Keratinocyte (primary cell): ENCODE measurements around the gene SQOR. TPM values are rescaled to one million over a fixed set of nuclear protein-coding genes. Genes with fewer than 3 reads are reported as not detected.

Source experiments
- DNase-seq: peaks from one replicate; pipeline ENCODE4 v3.0.0-alpha.2; 2011; ENCODE audit warnings: low read depth, missing footprints, low spot score
- FAIRE-seq: peaks from 2 replicates; lab custom pipeline; 2011; peaks lifted over from hg19 to GRCh38; lab: Jason Lieb, UNC
- H2AFZ ChIP-seq: 2 replicates; pipeline ENCODE4 v1.6.0; 2012; ENCODE audit warnings: low read length, control low read depth, inconsistent platforms; ENCODE audit not compliant: control insufficient read depth
- H3K27ac ChIP-seq: 2 replicates; pipeline ENCODE4 v1.5.1; 2011; ENCODE audit warnings: low read length; ENCODE audit not compliant: control insufficient read depth, insufficient read depth
- H3K27me3 ChIP-seq: 3 replicates; pipeline ENCODE4 v1.6.0; 2011; ENCODE audit warnings: low read length; ENCODE audit not compliant: control insufficient read depth, insufficient read depth; ENCODE audit errors: extremely low read depth
- H3K36me3 ChIP-seq, 2 experiments: 2 replicates in 1 of 2; 3 replicates in 1 of 2; pipeline ENCODE4 v1.5.1; 2011; ENCODE audit warnings: low read length in 2 of 2, mild to moderate bottlenecking in 1 of 2; ENCODE audit not compliant: control insufficient read depth in 2 of 2, insufficient read depth in 2 of 2; ENCODE audit errors: extremely low read depth in 1 of 2
- H3K4me1 ChIP-seq: 3 replicates; pipeline ENCODE4 v1.5.1; 2011; ENCODE audit warnings: low read length; ENCODE audit not compliant: control insufficient read depth, insufficient read depth; ENCODE audit errors: extremely low read depth
- H3K4me2 ChIP-seq: 3 replicates; pipeline ENCODE4 v1.6.0; 2011; ENCODE audit warnings: low read depth, low read length; ENCODE audit not compliant: control insufficient read depth, insufficient read depth; ENCODE audit errors: extremely low read depth
- H3K4me3 ChIP-seq, 3 experiments: fragments of 200-600 bp in 1 of 3; sonication (generic) in 1 of 3; 2 replicates in 2 of 3; 3 replicates in 1 of 3; pipeline ENCODE4 v1.5.1; 2011 to 2016; ENCODE audit warnings: low read length in 3 of 3, mild to moderate bottlenecking in 3 of 3, control low read depth in 2 of 3, inconsistent platforms in 1 of 3, low read depth in 1 of 3, mixed read lengths in 1 of 3, mixed run types in 1 of 3, moderate library complexity in 1 of 3; ENCODE audit not compliant: control insufficient read depth in 2 of 3, insufficient read depth in 2 of 3; ENCODE audit errors: extremely low read depth in 1 of 3
- H3K79me2 ChIP-seq: 2 replicates; pipeline ENCODE4 v1.6.0; 2012; ENCODE audit warnings: low read length; ENCODE audit not compliant: control insufficient read depth, insufficient read depth
- H3K9ac ChIP-seq: 3 replicates; pipeline ENCODE4 v1.6.0; 2011; ENCODE audit warnings: low read length; ENCODE audit not compliant: control insufficient read depth, insufficient read depth; ENCODE audit errors: extremely low read depth
- H3K9me1 ChIP-seq: 3 replicates; pipeline ENCODE4 v1.6.0; 2011; ENCODE audit warnings: low read length; ENCODE audit not compliant: control insufficient read depth, insufficient read depth; ENCODE audit errors: extremely low read depth
- H3K9me3 ChIP-seq: 2 replicates; pipeline ENCODE4 v1.5.1; 2012; ENCODE audit warnings: low read depth, low read length; ENCODE audit not compliant: control insufficient read depth
- H4K20me1 ChIP-seq: 3 replicates; pipeline ENCODE4 v1.6.0; 2011; ENCODE audit warnings: low read length; ENCODE audit not compliant: control insufficient read depth, insufficient read depth; ENCODE audit errors: extremely low read depth
- EZH2 ChIP-seq: IDR thresholded peaks from one replicate; pipeline ENCODE4 v1.6.1; 2012; ENCODE audit warnings: inconsistent platforms, mild to moderate bottlenecking, low read length, moderate library complexity
- dilution Hi-C: fragments of 300-500 bp; cut with MboI; formaldehyde crosslinking; loops from one replicate; pipeline ENCODE4 v1.7.0; 2020; ENCODE audit warnings: low sequenced_read_pairs; ENCODE audit not compliant: extremely low pct_ligation_motif_present
- polyA plus RNA-seq, 5 experiments: library from polyadenylated mRNA; depleted of rRNA in 3 of 5; stranded (reverse) in 3 of 5; stranded (forward) in 1 of 5; unstranded in 1 of 5; fragments of >200 nt; gene quantifications; 1 replicate in 1 of 5; 2 replicates in 3 of 5; 3 replicates in 1 of 5; pipeline versions ENCODE4 v1.2.1 to v1.2.3, GENCODE V29; 2011 to 2012; ENCODE audit warnings: missing spikeins in 2 of 5, low read depth in 1 of 5, low replicate concordance in 1 of 5
- TF ChIP-seq, protein P1 (sequence below), 3 experiments: IDR thresholded peaks in 1 of 3; conservative IDR thresholded peaks in 1 of 3; optimal IDR thresholded peaks in 1 of 3; 2 replicates in 2 of 3; 3 replicates in 1 of 3; pipeline versions ENCODE3 to v1.5.1; 2011; ENCODE audit warnings: low read length in 3 of 3, mild to moderate bottlenecking in 3 of 3, moderate library complexity in 2 of 3, control low read depth in 1 of 3, inconsistent platforms in 1 of 3; ENCODE audit not compliant: insufficient read depth in 2 of 3; ENCODE audit errors: extremely low read depth in 1 of 3

SQOR gene
- polyA plus RNA-seq, 1 donor (not counting 4 experiments of a cell fraction or from before 2014, with no cell fraction given) = 140 TPM

GRCh38 chr15:45611305-45611704 is 23.5 kb upstream of the SQOR start:
- DNase-seq (no peak), FAIRE-seq (no peak)
- no peaks in the 10 kb centered on the region for H3K9me3 ChIP-seq
- dilution Hi-C loops = no loop called here
- no peaks in the 10 kb centered on the region for H3K9me1 ChIP-seq
- H3K9ac ChIP-seq = no peak overlapping the region
- H4K20me1 ChIP-seq = no peaks in the 10 kb centered on the region
- peaks cover 0 to 6% of the 10 kb centered on the region in 2 experiments for H3K36me3 ChIP-seq
- H3K4me3 ChIP-seq = no peak overlapping the region
- no peaks in the 10 kb centered on the region for H3K27me3 ChIP-seq
- H3K4me1 ChIP-seq = peaks cover 11% of the 10 kb centered on the region
- H2AFZ ChIP-seq = no peak overlapping the region
- no peak overlapping the region for H3K27ac ChIP-seq
- TF ChIP-seq, protein P1, sequence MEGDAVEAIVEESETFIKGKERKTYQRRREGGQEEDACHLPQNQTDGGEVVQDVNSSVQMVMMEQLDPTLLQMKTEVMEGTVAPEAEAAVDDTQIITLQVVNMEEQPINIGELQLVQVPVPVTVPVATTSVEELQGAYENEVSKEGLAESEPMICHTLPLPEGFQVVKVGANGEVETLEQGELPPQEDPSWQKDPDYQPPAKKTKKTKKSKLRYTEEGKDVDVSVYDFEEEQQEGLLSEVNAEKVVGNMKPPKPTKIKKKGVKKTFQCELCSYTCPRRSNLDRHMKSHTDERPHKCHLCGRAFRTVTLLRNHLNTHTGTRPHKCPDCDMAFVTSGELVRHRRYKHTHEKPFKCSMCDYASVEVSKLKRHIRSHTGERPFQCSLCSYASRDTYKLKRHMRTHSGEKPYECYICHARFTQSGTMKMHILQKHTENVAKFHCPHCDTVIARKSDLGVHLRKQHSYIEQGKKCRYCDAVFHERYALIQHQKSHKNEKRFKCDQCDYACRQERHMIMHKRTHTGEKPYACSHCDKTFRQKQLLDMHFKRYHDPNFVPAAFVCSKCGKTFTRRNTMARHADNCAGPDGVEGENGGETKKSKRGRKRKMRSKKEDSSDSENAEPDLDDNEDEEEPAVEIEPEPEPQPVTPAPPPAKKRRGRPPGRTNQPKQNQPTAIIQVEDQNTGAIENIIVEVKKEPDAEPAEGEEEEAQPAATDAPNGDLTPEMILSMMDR (optimal IDR thresholded peaks at IDR 0.05 in 1 of 3, IDR thresholded peaks at IDR 0.05 in 1 of 3, conservative IDR thresholded peaks at IDR 0.05 in 1 of 3; ENCODE audit: extremely low read depth in 1 of 3, insufficient read depth in 2 of 3, low read length in 3 of 3) = peak in 2 of 3 experiments; percentile 23 to 24
- TF ChIP-seq EZH2 = no peak
- no peaks in the 10 kb centered on the region for H3K79me2 ChIP-seq
- no peak overlapping the region for H3K4me2 ChIP-seq

DNA sequence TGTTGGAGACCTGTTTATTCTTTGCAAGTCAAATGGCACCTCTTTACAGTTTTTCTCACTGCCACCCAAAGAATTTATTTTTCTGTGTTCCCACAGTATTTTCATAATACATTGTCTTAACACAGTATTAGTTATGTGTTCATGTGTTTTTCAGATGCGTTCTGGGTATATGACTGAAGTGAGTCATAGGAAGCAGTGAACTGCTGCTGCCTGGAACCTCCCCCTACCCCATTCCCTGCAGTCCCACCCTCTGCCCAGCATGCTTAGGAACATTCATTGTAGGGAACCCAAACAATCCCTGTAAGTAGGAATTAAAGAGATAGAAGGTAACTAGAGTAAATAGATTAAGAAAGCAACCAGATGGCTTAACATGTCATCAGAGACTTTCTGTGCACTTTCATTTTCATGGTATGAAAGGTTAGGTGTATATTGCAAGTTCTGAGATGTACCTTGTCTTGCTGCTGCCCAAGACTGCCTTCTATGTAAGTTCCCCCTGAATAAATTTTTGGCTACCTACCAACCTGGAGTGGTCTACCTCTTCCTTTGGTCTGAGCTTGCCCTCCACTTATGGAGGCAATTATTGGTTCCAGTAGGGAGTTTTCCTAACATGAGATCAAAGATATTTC is 21.9 kb upstream of the SQOR start:
- Histone ChIP-seq H3K4me2 (peak overlapping the region; percentile 22), H3K4me1 (peaks cover 22% of the 10 kb centered on the region), H3K79me2 (no peaks in the 10 kb centered on the region), H3K27me3 (no peaks in the 10 kb centered on the region), H2AFZ (peak overlapping the region; percentile 52), H3K4me3 (no peak overlapping the region), H3K9me3 (no peaks in the 10 kb centered on the region), H3K9me1 (no peaks in the 10 kb centered on the region), H4K20me1 (no peaks in the 10 kb centered on the region), H3K27ac (no peak overlapping the region), H3K36me3 (peaks cover 0 to 2% of the 10 kb centered on the region in 2 experiments), H3K9ac (no peak overlapping the region)
- FAIRE-seq (no peak), DNase-seq (no peak)
- TF ChIP-seq, protein P1 (optimal IDR thresholded peaks at IDR 0.05 in 1 of 3, IDR thresholded peaks at IDR 0.05 in 1 of 3, conservative IDR thresholded peaks at IDR 0.05 in 1 of 3; ENCODE audit: extremely low read depth in 1 of 3, insufficient read depth in 2 of 3, low read length in 3 of 3) = no peak
- no peak for TF ChIP-seq EZH2
- dilution Hi-C loops = no loop called here
